Fibroblast of lung (primary cell): ENCODE results near the gene IRF2. TPM values are rescaled to one million over a fixed set of nuclear protein-coding genes. Genes with fewer than 3 reads are reported as not detected.

Experiments used
- DNase-seq, 2 donors: peaks; one replicate each; pipeline versions ENCODE4 v3.0.0 to v3.0.0-alpha.2; 2010; ENCODE audit warnings: low read depth in 2 of 2
- H2AFZ ChIP-seq: 2 replicates; pipeline ENCODE4 v1.5.1; 2012; ENCODE audit warnings: low read length, control low read depth, inconsistent platforms
- H3K27ac ChIP-seq: 2 replicates; pipeline ENCODE4 v1.5.1; 2011; ENCODE audit warnings: low read length, control low read depth; ENCODE audit not compliant: insufficient read depth
- H3K27me3 ChIP-seq: 2 replicates; pipeline ENCODE4 v1.5.1; 2011; ENCODE audit warnings: mild to moderate bottlenecking, low read length; ENCODE audit not compliant: control insufficient read depth, insufficient read depth
- H3K36me3 ChIP-seq: 2 replicates; pipeline ENCODE4 v1.5.1; 2011; ENCODE audit warnings: low read length; ENCODE audit not compliant: control insufficient read depth, insufficient read depth
- H3K4me1 ChIP-seq: 2 replicates; pipeline ENCODE4 v1.5.1; 2011; ENCODE audit warnings: low read length; ENCODE audit not compliant: control insufficient read depth, insufficient read depth; ENCODE audit errors: extremely low read depth
- H3K4me2 ChIP-seq: 2 replicates; pipeline ENCODE4 v1.5.1; 2011; ENCODE audit warnings: low read length, control low read depth; ENCODE audit not compliant: insufficient read depth; ENCODE audit errors: extremely low read depth
- H3K4me3 ChIP-seq, 4 experiments: fragments of 200-600 bp in 1 of 4; sonication (generic) in 1 of 4; replicated peaks in 1 of 4; 2 replicates each; pipeline ENCODE4 v1.5.1; 2011 to 2016; ENCODE audit warnings: low read length in 4 of 4, low read depth in 3 of 4, mild to moderate bottlenecking in 3 of 4, control low read depth in 2 of 4, inconsistent platforms in 1 of 4, mixed read lengths in 1 of 4; ENCODE audit not compliant: insufficient read depth in 1 of 4; ENCODE audit errors: control extremely low read depth in 1 of 4
- H3K79me2 ChIP-seq: 2 replicates; pipeline ENCODE4 v1.5.1; 2012; ENCODE audit warnings: mild to moderate bottlenecking, low read length, inconsistent platforms; ENCODE audit not compliant: control insufficient read depth, insufficient read depth
- H3K9ac ChIP-seq: 2 replicates; pipeline ENCODE4 v1.5.1; 2011; ENCODE audit warnings: mild to moderate bottlenecking, low read length, control low read depth; ENCODE audit not compliant: insufficient read depth
- H3K9me3 ChIP-seq: 2 replicates; pipeline ENCODE4 v1.5.1; 2012; ENCODE audit warnings: low read depth, low read length; ENCODE audit not compliant: control insufficient read depth, insufficient read depth
- H4K20me1 ChIP-seq: 2 replicates; pipeline ENCODE4 v1.5.1; 2011; ENCODE audit warnings: low read length; ENCODE audit not compliant: control insufficient read depth, insufficient read depth; ENCODE audit errors: extremely low read depth
- CTCF ChIP-seq, 2 donors: IDR thresholded peaks in 1 of 2; conservative IDR thresholded peaks in 1 of 2; 1 replicate in 1 of 2; 2 replicates in 1 of 2; pipeline ENCODE4 v1.5.1; 2011 to 2012; ENCODE audit warnings: low read length in 2 of 2, control low read depth in 1 of 2, inconsistent platforms in 1 of 2, low read depth in 1 of 2, mild to moderate bottlenecking in 1 of 2
- EZH2 ChIP-seq: IDR thresholded peaks from 2 replicates; pipeline ENCODE4 v1.5.1; 2012; ENCODE audit warnings: low read length, control low read depth, mild to moderate bottlenecking; ENCODE audit errors: missing control alignments
- polyA minus RNA-seq: library from RNA; depleted of rRNA, polyadenylated mRNA; stranded (reverse); fragments of >200 nt; gene quantifications from 2 replicates; pipeline ENCODE4 v1.2.3, GENCODE V29; 2011; ENCODE audit warnings: low replicate concordance
- polyA plus RNA-seq, 2 donors: library from polyadenylated mRNA; depleted of rRNA in 1 of 2; stranded (reverse) in 1 of 2; unstranded in 1 of 2; fragments of >200 nt; gene quantifications; 2 replicates each; pipeline ENCODE4 v1.2.1, GENCODE V29; 2011 to 2012; ENCODE audit warnings: missing spikeins in 1 of 2
- total RNA-seq: library from RNA; depleted of rRNA; stranded (reverse); fragments of >200 nt; gene quantifications from 2 replicates; pipeline ENCODE4 v1.2.1, GENCODE V29; 2014

IRF2 gene
- total RNA-seq, result 30.9 and 31.8 TPM in 2 replicates
- 32.5 and 42.3 TPM in 2 replicates for polyA plus RNA-seq
- 19.2 and 19.3 TPM in 2 replicates for polyA plus RNA-seq (2012)
- 14.9 and 36.3 TPM in 2 replicates for polyA minus RNA-seq

- peaks cover 1% of the 10 kb centered on the region for H3K36me3 ChIP-seq
- peak; percentile 98 for DNase-seq
- no peaks in the 10 kb centered on the region for H3K27me3 ChIP-seq
- H3K9ac ChIP-seq, result peak within 1 kb of the TSS; percentile 95
- H2AFZ ChIP-seq, result peak within 1 kb of the TSS; percentile 12
- H3K9me3 ChIP-seq, result no peaks in the 10 kb centered on the region
- H4K20me1 ChIP-seq, result no peaks in the 10 kb centered on the region
- H3K79me2 ChIP-seq, result peaks cover 53% of the 10 kb centered on the region
- H3K4me1 ChIP-seq, result no peaks in the 10 kb centered on the region
- peak within 1 kb of the TSS; percentile 92 to 99 (median 94) for H3K4me3 ChIP-seq
- peak within 1 kb of the TSS; percentile 99 for H3K27ac ChIP-seq
- TF ChIP-seq EZH2 (no peak), CTCF (conservative IDR thresholded peaks at IDR 0.05 in 1 of 2, IDR thresholded peaks at IDR 0.05 in 1 of 2; ENCODE audit: low read depth in 1 of 2, low read length in 2 of 2) (no peak)
- H3K4me2 ChIP-seq, result peak within 1 kb of the TSS; percentile 97
Observed at GRCh38 chr4:184474263-184475095, at the start of gene IRF2. Gene IRF2, minus strand, starts transcription at chr4:184474550. Its CDS starts 45,486 bp downstream, at chr4:184429064.

GRCh38 chr4:184515606-184516005 lies 41.3 kb upstream of the IRF2 start:
- Histone ChIP-seq H3K4me1 (peaks cover 14% of the 10 kb centered on the region), H3K27ac (no peak overlapping the region), H3K9me3 (no peaks in the 10 kb centered on the region), H2AFZ (no peak overlapping the region), H3K9ac (no peak overlapping the region), H3K36me3 (no peaks in the 10 kb centered on the region), H3K4me2 (no peak overlapping the region), H3K27me3 (no peaks in the 10 kb centered on the region), H3K79me2 (no peaks in the 10 kb centered on the region), H3K4me3 (no peak overlapping the region), H4K20me1 (no peaks in the 10 kb centered on the region)
- no peak for DNase-seq
- TF ChIP-seq CTCF (conservative IDR thresholded peaks at IDR 0.05 in 1 of 2, IDR thresholded peaks at IDR 0.05 in 1 of 2; ENCODE audit: low read depth in 1 of 2, low read length in 2 of 2) (no peak), EZH2 (no peak)

- H3K79me2 ChIP-seq, result no peaks in the 10 kb centered on the region
- H4K20me1 ChIP-seq, result no peaks in the 10 kb centered on the region
- TF ChIP-seq EZH2 (no peak), CTCF (conservative IDR thresholded peaks at IDR 0.05 in 1 of 2, IDR thresholded peaks at IDR 0.05 in 1 of 2; ENCODE audit: low read depth in 1 of 2, low read length in 2 of 2) (no peak)
- peak overlapping the region; percentile 42 for H3K27ac ChIP-seq
- H3K4me2 ChIP-seq, result peak overlapping the region; percentile 71
- peak overlapping the region; percentile 48 for H2AFZ ChIP-seq
- no peaks in the 10 kb centered on the region for H3K27me3 ChIP-seq
- no peaks in the 10 kb centered on the region for H3K9me3 ChIP-seq
- peak; percentile 91 to 95 for DNase-seq
- peaks cover 14% of the 10 kb centered on the region for H3K4me1 ChIP-seq
- peak overlapping the region in 2 of 4 experiments; percentile 29 to 35 for H3K4me3 ChIP-seq
- H3K9ac ChIP-seq, result no peak overlapping the region
- H3K36me3 ChIP-seq, result no peaks in the 10 kb centered on the region
Observed at GRCh38 chr4:184514121-184514988, 40.0 kb upstream of the IRF2 start.
